Measurements from ENCODE around the gene BCAM.

The BCAM gene

GRCh38 chr19:44792281-44792680, 16.6 kb upstream of the BCAM start:
- no peak for DNase-seq

DNA sequence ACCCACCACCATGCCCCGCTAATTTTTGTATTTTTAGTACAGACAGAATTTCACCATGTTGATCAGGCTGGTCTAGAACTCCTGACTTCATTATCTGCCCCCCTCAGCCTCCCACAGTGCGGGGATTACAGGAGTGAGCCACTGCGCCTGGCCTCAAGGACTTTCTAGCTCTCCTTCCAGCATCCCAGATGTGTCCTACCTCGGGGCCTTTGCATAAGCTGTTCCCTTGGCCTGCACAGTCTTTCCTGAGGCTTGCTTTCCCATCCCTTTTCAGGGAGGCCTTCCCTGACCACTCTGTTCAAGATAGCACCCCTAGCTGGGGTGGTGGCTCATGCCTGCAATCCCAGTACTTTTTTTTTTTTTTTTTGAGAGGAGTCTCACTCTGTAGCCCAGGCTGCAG, 14.3 kb upstream of the BCAM start:
- no peak for DNase-seq

DNA sequence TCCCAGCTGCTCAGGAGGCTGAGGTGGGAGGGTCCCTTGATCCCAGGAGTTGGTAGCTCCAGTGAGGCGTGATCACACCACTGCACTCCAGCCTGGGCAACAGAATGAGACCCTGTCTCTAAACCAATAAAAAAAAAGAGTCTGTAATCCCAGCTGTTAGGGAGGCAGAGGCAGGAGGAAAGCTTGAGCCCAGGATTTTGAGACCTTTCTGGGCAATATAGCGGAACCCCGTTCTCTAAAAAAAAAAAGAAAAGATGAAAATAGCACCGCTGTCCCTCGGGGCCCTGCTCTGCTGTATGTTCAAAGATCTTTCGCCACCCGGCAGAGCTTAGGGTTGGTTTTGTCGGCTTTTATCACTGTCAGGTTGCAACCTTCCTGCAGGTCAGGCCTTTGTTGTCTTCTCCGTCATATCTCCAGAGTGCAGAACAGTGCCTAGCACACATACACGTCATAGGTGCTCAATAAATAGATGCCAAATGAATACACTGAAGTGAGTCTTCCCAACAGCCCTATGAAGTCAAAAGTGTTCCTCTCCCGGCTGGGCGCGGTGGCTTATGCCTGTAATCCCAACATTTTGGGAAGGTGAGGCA, 13.4 kb upstream of the BCAM start:
- DNase-seq: no peak

- DNase-seq: peak; percentile 82
These were observed 12.2 kb upstream of the BCAM start for GRCh38 chr19:44796701-44797115.

DNA sequence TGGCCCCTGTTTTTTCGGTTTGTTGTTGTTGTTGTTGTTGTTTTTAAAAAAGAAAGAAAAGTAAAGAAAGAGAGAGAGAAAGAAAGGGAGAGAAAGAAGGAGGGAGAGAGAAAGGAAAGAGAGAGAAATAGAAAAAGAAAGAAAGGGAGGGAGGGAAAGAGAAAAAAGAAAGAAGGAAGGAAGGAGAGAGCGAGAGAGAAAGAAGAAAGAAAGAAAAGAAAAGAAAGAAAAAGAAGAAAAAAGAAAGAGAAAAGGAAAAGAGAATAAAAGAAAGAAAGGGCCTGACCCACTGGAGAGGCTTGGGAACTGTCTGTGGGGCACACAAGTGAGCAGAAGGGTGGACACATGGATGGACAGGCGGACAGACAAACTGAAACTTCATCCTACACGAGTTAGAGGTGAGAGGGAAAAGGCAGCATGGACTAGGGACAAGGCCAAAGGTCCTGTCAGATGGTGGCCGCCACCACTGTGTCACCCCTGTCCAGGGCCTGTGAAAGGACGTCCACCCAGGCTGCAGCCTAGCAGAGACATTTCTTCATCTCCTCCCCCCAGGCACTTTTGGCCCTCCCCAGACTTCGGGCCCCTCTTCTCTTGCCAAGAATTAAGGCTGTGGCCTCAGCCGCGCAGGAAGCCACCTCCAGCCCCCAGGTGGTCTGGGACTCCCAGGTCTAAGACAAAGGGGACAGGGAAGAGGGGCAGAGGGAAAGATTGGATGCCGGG, 9.1 kb upstream of the BCAM start:
- no peak for DNase-seq

- DNase-seq: peak; percentile 65
These were observed 8.4 kb upstream of the BCAM start for GRCh38 chr19:44800461-44800860.

GRCh38 chr19:44803442-44804428, 5.2 kb upstream of the BCAM start:
- DNase-seq: peak; percentile 21

DNA sequence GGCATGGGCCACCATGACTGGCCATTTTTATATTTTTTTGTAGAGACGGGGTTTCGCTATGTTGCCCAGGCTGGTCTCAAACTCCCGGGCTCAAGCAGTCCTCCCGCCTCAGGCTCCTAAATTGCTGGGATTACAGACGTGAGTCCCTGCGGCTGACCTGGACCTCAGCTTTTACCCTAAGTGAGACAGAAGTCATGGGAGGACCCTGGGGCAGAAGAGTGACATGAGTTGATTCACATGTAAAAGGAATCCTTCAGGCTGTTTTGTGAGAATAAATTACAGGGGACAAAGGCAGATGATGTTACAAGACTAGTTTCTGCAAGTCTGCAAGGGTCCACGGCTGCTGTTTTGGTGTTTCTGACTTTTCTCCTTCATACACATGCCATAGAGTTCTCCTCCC, 2.6 kb upstream of the BCAM start:
- no peak for DNase-seq

- peak; percentile 94 for DNase-seq
These were observed 1.7 kb upstream of the BCAM start for GRCh38 chr19:44807162-44807561.

DNA sequence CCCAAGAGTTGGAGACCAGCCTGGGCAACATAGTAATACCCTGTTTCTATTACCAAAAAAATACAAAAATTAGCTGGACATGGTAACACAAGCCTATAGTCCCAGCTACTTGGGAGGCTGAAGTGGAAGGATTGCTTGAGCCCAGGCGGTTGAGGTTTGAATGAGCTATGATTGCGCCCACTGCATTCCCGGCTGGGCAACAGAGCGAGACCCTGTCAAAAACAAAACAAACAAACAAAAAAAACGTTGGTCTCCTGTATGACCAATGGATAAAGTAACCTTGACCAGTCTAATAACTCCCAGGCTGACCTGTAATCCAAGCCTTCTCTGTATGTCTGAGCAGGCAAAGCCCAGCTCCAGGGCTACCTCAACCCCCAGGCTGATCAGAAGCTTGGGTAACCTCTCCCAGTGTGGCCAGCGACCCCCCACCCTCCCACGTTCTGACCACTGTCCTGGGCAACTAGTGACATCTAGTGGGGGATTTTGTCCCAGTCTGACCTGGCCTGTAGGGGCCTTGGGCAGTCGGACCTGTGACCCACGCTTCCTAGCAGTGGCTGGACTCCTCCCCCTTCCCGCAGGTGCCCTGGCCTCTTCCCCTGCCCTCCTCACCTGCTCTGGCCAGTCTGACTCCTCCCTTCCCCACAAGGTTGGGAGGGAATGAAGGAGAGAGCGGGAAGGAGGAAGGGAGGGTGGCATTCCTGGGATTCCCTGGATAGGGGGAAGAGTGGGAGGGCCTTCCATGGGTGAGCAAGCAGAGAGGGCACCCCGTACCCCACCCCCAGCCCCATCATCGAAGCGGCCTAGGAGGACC, 1.0 kb upstream of the BCAM start:
- peak; percentile 9 for DNase-seq

DNA sequence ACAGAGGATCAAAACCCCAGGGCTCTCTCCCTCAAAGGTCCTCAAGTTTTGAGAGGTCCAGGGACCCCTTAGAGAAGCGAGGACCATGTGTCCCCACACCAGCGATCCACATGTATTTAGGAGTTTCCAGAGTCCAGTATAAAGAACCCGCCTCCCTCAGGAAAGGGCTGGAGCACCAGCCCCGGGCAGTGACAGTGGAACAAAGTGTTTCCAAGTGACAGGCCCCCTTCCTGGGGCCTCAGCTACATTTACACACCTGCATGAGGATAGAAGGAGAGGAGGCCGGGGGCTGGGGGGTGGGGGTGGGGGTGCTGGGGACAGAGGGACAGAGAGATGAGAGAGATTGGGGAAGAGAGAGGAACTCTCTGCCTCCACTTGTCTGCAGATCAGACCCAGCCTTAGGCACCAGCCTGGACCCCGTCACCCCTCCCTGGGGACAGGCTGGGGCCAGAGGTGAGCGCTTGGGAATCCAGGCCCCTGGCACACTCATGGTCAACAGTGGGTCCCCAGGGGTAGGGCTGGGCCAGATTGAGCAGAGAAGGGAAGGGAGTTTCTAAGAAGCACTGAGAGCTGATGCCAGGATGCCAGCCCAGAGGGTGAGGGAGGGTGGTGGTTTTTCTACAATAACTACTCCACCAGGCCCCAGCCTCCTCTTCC, 802 bp downstream of the BCAM start:
- DNase-seq: no peak

- DNase-seq: no peak
These were observed 1.6 kb downstream of the BCAM start for GRCh38 chr19:44810234-44811121.

GRCh38 chr19:44811122-44811419, 2.2 kb downstream of the BCAM start:
- no peak for DNase-seq

DNA sequence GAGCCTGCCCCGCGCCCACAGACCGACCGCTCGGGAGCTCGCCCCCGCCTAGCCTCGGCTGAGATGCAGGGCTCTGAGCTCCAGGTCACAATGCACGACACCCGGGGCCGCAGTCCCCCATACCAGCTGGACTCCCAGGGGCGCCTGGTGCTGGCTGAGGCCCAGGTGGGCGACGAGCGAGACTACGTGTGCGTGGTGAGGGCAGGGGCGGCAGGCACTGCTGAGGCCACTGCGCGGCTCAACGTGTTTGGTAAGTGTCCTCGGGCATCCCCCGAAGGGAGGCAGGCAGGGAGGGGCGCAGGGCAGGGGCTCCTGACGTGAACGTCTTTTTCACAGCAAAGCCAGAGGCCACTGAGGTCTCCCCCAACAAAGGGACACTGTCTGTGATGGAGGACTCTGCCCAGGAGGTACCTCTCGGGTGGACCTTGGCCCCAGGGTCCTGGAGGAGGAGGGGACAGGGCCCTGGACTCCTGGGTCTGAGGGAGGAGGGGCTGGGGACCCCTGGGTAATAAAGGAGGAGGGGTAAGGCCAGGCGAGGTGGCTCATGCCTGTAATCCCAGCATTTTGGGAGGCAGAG, 3.3 kb downstream of the BCAM start:
- DNase-seq: no peak

- DNase-seq: no peak
These were observed 4.4 kb downstream of the BCAM start for GRCh38 chr19:44813070-44813840.

- no peak for DNase-seq
These were observed 5.1 kb downstream of the BCAM start for GRCh38 chr19:44813841-44814470.

- DNase-seq: no peak
These were observed 5.6 kb downstream of the BCAM start for GRCh38 chr19:44814517-44814916.

GRCh38 chr19:44816301-44816700, 7.4 kb downstream of the BCAM start:
- DNase-seq: no peak

- DNase-seq: no peak
These were observed 9.0 kb downstream of the BCAM start for GRCh38 chr19:44817725-44818465.

Measured in NCI-H2029 treated with DMSO at 0.1 percent for 48 hours (cell line).